ENCODE results near the gene ILDR2. TPM values are rescaled to one million over a fixed set of nuclear protein-coding genes. Genes with fewer than 3 reads are reported as not detected.

The ILDR2 gene
- polyA plus RNA-seq, 1 donor (not counting 4 experiments of a cell fraction or from before 2014, with no cell fraction given) = not detected

- TF ChIP-seq EZH2 (IDR thresholded peaks at IDR 0.05; ENCODE audit: low read length) = no peak
- TF ChIP-seq, protein P1, sequence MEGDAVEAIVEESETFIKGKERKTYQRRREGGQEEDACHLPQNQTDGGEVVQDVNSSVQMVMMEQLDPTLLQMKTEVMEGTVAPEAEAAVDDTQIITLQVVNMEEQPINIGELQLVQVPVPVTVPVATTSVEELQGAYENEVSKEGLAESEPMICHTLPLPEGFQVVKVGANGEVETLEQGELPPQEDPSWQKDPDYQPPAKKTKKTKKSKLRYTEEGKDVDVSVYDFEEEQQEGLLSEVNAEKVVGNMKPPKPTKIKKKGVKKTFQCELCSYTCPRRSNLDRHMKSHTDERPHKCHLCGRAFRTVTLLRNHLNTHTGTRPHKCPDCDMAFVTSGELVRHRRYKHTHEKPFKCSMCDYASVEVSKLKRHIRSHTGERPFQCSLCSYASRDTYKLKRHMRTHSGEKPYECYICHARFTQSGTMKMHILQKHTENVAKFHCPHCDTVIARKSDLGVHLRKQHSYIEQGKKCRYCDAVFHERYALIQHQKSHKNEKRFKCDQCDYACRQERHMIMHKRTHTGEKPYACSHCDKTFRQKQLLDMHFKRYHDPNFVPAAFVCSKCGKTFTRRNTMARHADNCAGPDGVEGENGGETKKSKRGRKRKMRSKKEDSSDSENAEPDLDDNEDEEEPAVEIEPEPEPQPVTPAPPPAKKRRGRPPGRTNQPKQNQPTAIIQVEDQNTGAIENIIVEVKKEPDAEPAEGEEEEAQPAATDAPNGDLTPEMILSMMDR (optimal IDR thresholded peaks at IDR 0.05 in 1 of 3, IDR thresholded peaks at IDR 0.05 in 1 of 3, conservative IDR thresholded peaks at IDR 0.05 in 1 of 3; ENCODE audit: extremely low read depth in 1 of 3, insufficient read depth in 2 of 3, low read length in 3 of 3) = no peak
- no peak overlapping the region for H3K27ac ChIP-seq (ENCODE audit: control insufficient read depth, insufficient read depth, low read length)
- dilution Hi-C loops (cut with MboI; ENCODE audit: extremely low pct_ligation_motif_present, low sequenced_read_pairs) = loop anchor here (25.0 kb wide), 1 partner anchor 193 kb away; no protein-coding TSS in a partner anchor
- no peak overlapping the region for H3K4me2 ChIP-seq (ENCODE audit: control insufficient read depth, extremely low read depth, insufficient read depth, low read depth, low read length)
- no peaks in the 10 kb centered on the region for H3K9me1 ChIP-seq (ENCODE audit: control insufficient read depth, extremely low read depth, insufficient read depth, low read length)
- H3K4me3 ChIP-seq (ENCODE audit: control insufficient read depth in 2 of 3, extremely low read depth in 1 of 3, insufficient read depth in 2 of 3, low read depth in 1 of 3, low read length in 3 of 3) = no peak overlapping the region
- peaks cover 25% of the 10 kb centered on the region for H3K79me2 ChIP-seq (ENCODE audit: control insufficient read depth, insufficient read depth, low read length)
- no peaks in the 10 kb centered on the region for H3K4me1 ChIP-seq (ENCODE audit: control insufficient read depth, extremely low read depth, insufficient read depth, low read length)
- FAIRE-seq (no peak), DNase-seq (ENCODE audit: low read depth, low spot score) (no peak)
- no peaks in the 10 kb centered on the region for H4K20me1 ChIP-seq (ENCODE audit: control insufficient read depth, extremely low read depth, insufficient read depth, low read length)
- no peaks in the 10 kb centered on the region for H3K27me3 ChIP-seq (ENCODE audit: control insufficient read depth, extremely low read depth, insufficient read depth, low read length)
- peaks cover 6 to 13% of the 10 kb centered on the region in 2 experiments for H3K36me3 ChIP-seq (ENCODE audit: control insufficient read depth in 2 of 2, extremely low read depth in 1 of 2, insufficient read depth in 2 of 2, low read length in 2 of 2)
- no peaks in the 10 kb centered on the region for H3K9me3 ChIP-seq (ENCODE audit: control insufficient read depth, low read depth, low read length)
- H3K9ac ChIP-seq (ENCODE audit: control insufficient read depth, extremely low read depth, insufficient read depth, low read length) = no peak overlapping the region
- H2AFZ ChIP-seq (ENCODE audit: control insufficient read depth, low read length) = no peak overlapping the region
Measured at GRCh38 chr1:166869318-166870099, 105.8 kb downstream of the ILDR2 start.

DNA sequence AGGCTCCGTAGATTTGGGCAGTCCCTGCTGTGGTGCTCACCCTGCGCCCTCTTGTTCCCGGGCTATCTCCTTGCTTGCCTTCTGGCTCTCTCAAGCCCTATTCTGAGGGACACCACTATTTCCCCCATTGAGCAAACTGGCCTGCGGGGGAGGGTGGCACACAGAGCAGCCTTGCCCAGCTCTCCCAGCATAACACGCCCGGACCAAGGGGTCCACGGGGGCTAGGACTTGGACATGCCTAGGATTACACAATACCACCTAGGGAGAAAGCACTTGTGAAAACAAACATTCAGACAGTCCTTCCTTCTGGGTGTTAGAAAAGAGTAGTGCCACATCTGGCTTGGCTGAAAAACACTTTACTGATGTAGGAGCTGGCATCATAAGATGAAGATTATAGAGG, 106.7 kb downstream of the ILDR2 start:
- H4K20me1 ChIP-seq (ENCODE audit: control insufficient read depth, extremely low read depth, insufficient read depth, low read length) = no peaks in the 10 kb centered on the region
- H3K4me3 ChIP-seq (ENCODE audit: control insufficient read depth in 2 of 3, extremely low read depth in 1 of 3, insufficient read depth in 2 of 3, low read depth in 1 of 3, low read length in 3 of 3) = no peak overlapping the region
- TF ChIP-seq, protein P1 (optimal IDR thresholded peaks at IDR 0.05 in 1 of 3, IDR thresholded peaks at IDR 0.05 in 1 of 3, conservative IDR thresholded peaks at IDR 0.05 in 1 of 3; ENCODE audit: extremely low read depth in 1 of 3, insufficient read depth in 2 of 3, low read length in 3 of 3) = no peak
- TF ChIP-seq EZH2 (IDR thresholded peaks at IDR 0.05; ENCODE audit: low read length) = no peak
- H3K4me2 ChIP-seq (ENCODE audit: control insufficient read depth, extremely low read depth, insufficient read depth, low read depth, low read length) = no peak overlapping the region
- no peak for FAIRE-seq
- no peak overlapping the region for H3K27ac ChIP-seq (ENCODE audit: control insufficient read depth, insufficient read depth, low read length)
- H3K79me2 ChIP-seq (ENCODE audit: control insufficient read depth, insufficient read depth, low read length) = peaks cover 20% of the 10 kb centered on the region
- H2AFZ ChIP-seq (ENCODE audit: control insufficient read depth, low read length) = no peak overlapping the region
- H3K27me3 ChIP-seq (ENCODE audit: control insufficient read depth, extremely low read depth, insufficient read depth, low read length) = no peaks in the 10 kb centered on the region
- H3K4me1 ChIP-seq (ENCODE audit: control insufficient read depth, extremely low read depth, insufficient read depth, low read length) = no peaks in the 10 kb centered on the region
- no peaks in the 10 kb centered on the region for H3K9me3 ChIP-seq (ENCODE audit: control insufficient read depth, low read depth, low read length)
- dilution Hi-C loops (cut with MboI; ENCODE audit: extremely low pct_ligation_motif_present, low sequenced_read_pairs) = loop anchor here (25.0 kb wide), 1 partner anchor 194 kb away; no protein-coding TSS in a partner anchor
- no peaks in the 10 kb centered on the region for H3K9me1 ChIP-seq (ENCODE audit: control insufficient read depth, extremely low read depth, insufficient read depth, low read length)
- H3K36me3 ChIP-seq (ENCODE audit: control insufficient read depth in 2 of 2, extremely low read depth in 1 of 2, insufficient read depth in 2 of 2, low read length in 2 of 2) = peaks cover 10 to 13% of the 10 kb centered on the region in 2 experiments
- no peak overlapping the region for H3K9ac ChIP-seq (ENCODE audit: control insufficient read depth, extremely low read depth, insufficient read depth, low read length)
- no peak for DNase-seq (ENCODE audit: low read depth, low spot score)
